Middle frontal gyrus (tissue), 1 donor: Measurements from ENCODE around the gene FAM13A.
A peak's percentile ranks its signal among the peaks of the same experiment; 100 is the strongest.

Source experiments
- DNase-seq: peaks from one replicate; pipeline ENCODE4 v3.0.0-alpha.2; 2015; ENCODE audit warnings: low spot score; ENCODE audit errors: extremely low spot score

Gene FAM13A

DNA sequence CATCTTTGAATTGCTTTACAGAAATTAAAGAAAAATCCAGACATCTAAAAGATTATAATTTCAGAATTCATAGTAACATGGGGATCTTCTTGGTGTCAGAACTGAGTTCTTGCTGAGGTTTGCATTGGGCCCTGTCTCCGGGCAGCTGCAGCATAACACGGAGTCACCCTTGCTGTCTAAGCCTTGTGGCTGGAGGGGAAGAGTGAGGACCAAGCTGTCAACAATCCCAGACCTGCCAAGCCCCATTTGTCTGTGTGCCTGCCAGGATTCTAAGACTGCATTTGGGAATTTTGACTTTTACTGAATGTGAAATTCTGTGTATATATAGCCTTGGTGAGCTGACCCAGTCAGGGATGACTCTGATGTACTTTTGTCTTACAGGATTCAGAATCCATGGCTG is 334.2 kb downstream of the FAM13A start:
- DNase-seq, result no peak

DNA sequence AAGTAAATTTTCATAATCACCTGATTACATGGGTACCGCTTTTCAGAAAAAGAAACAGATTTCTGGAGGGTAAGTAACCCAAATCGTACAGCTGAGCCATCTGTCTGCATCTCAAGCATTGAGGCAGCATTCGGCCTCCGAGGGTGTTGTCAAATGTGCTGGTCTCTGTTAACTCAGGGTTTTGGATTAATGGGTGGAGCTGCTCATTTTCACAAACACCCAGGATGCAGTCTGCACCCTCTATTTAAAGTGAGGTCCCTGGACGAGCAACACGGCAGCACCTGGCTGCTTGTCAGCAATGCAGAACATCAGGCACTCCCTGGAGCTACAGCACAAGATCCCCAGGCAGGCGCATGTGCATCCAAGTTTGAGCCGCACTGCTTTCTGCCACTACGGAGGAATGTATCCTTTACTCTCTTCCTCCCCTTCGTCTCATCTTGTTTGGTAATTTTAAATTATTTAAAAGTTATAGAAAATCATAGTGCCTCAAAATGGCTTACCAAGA is 334.7 kb downstream of the FAM13A start:
- no peak for DNase-seq

DNA sequence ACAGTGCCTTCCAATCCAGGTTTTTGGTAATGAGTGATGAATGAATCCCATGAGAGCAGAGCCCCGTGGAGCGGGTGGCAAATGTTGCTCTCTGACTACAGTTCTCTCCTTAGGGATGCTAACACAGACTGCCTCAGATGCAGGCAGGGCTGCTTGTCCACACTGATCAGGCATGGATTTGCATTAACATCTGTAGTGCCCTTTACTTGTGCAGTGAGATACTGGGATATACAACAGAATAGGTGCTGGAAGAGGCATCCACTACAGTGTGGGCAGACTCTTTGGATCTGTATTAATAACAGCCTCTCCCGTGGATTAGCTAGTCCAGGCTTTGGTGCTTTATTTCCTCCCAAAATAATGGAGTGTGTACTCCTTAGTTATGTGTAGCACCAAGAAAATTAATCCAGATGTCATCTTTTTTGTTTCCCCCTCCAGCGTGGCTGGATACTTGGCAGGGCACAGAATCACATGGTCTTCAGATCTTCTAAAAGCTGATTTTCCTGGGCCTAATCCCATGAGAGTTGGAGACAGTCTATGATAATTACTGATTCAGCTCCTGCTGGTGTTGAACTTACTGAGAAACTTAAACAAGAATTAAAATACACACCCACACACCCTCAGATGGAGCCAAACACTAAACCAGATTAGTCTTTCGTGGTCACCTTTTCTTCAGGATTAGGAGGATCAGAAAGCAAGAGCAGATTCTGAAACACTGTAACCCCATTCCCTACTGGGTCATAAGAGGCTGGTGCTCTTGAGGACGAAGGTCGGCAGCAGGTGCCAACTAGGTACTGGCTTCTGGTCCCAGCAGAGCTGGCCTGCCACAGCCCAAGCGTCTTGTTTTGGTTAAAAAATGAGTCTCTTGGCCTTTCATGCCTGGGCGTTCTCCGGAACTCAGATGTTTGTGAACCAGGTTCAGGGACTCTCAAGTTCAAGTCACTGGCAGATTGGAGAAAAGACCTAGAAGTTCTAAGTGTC is 336.2 kb downstream of the FAM13A start:
- no peak for DNase-seq

DNA sequence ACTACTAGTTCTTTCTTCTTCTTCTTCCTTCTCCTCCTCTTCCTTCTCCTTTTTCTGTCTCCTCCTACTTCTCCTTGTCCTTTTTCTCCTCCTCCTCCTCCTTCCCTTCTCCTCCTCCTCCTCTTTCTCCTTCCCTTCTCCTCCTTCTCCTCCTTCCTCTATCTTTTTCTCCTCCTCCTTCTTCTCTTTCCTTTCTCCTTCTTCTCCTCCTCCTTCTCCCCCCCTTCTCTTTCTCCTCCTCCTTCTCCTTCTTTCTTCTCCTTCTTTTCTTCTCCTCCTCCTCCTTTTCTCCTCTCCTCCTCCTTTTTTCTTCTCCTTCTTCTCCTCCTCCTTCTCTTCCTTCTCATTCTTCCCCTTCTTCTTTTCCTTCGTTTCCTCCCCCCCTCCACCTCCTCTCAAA is 337.6 kb downstream of the FAM13A start:
- DNase-seq, result no peak

DNA sequence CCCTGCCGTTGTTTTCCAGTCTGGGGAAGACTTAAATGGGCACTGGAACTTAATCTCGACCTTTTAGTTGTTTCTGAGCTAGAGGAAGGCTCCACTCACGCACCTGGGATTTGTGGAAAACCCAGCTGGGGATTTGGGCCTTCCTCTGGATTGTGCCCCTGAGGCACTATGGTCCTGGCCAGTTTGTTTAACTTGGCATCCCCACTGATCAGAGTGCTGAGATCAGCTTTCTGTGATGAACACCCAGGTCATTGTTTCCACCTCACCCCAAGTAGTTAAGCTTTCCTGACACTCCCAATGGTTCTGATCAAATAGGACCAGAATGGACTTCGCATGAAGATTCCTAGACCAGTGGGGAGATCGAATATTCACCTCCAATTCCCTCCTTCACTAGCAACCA is 338.9 kb downstream of the FAM13A start:
- DNase-seq, result no peak

DNA sequence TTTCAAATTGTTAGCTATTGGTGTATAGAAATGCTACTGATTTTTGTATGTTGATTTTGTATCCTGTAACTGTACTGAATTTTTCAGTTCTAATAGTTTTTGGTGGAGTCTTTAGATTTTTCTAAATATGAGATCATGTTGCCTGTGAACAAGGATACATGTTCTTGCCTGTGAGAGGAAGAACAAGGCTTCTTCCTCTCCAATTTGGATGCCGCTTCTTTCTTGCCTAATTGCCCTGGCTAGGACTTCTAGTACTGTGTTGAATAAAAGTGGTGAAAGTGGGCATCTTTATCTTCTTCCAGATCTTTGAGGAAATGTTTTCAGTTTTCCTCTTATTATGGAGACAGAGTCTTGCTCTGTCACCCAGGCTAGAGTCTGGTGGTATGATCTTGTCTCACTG is 343.2 kb downstream of the FAM13A start:
- DNase-seq, result no peak

DNA sequence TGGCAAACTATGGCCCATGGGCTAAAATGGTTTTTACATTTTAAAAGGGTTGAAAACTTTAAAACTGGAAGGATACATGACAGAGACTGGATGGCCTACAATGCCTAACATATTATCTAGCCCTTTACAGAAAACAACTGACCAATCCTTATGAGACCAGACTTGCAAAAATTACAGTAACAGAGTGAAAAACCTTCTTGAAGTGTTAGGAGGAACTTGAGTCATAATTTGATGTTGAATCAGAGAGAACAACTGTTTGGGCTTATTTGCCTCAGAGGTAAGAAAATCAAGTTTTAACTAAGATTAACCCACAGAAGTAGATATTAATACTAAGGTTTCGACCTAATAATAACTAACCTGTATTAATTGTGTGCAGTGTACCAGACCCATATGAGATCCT is 347.0 kb downstream of the FAM13A start:
- DNase-seq, result no peak

DNA sequence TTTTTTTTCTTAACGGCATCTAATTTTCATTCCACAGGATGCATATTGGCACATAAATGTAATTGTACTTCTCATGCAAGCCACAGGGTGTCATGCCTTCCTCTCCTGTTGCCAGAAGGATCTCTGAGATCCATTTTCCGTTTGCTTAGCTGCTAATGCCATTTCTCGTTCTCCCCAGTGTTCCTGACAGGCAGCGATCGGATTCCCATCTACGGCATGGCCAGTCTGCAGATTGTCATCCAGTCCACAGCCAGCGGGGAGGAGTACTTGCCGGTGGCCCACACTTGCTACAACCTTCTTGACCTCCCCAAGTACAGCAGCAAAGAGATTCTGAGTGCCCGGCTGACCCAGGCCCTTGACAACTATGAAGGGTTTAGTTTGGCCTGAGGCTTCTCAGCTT is 350.4 kb downstream of the FAM13A start:
- DNase-seq, result peak; percentile 39

DNA sequence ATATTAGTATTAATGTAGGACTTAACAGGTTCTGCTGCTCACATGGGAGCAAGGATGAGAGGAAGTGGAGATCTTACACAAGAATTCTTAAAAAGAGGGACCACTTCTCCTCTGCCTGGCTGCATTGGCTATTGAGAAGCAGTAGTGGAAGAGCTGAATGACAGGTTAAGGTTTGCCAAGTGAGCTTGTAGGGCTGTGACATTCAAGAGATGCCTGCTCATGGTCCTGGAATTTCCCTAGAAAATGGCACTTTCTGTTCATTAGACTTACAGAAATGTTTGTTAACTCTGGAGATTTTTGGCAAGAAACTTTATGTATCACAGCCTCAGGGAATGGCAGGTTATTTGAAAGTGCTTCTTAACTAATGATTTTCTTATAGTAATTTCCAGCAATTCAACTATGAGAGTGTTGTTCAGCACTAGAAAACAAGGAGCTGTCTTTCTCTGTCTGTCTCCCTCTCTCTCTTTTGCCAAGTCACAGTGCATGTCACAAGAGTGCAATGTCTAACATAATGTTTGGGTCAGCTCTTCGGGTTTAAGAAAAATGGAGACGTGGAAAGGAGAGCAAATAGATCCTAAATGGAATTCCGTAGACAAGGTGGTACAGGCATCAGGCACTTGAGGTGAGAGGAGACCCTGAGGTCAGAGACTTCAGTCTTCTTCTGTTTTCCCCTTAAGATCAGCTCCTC is 351.0 kb downstream of the FAM13A start:
- no peak for DNase-seq

DNA sequence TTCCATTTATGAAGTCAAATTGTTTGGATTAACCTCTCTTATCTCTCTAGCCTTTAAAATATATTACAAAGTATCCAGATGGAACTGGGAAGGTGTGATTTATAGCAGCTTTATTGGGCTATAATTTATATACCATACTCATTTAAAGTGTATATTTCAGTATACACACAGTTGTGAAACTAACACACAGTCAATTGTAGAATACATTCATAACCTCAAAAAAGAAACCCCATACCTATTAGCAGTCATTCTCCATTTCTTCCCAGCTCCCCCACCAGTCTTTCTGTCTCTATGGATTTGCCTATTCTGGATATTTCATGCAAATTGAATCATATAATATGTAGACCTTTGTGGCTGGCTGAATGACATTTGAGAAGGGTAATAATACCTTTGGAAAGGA is 351.8 kb downstream of the FAM13A start:
- no peak for DNase-seq

DNA sequence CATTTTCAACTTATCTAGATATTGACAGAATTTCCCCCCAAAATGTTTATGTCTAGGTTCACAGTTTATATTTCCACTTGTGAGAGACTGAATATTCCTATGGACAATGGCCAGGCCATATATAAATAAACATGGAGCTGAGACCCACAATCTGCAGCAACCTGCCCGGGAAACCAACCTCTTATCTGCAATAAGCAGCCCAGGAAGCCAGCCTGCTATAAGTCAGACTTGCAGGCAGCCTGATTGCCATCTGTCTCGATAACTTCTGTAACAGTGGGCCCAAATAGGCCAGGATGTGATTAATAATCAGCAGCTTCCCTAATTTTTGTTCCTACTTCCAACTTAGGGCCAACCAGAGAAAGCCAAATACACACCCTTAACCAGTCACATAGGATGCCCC is 354.2 kb downstream of the FAM13A start:
- DNase-seq, result no peak

DNA sequence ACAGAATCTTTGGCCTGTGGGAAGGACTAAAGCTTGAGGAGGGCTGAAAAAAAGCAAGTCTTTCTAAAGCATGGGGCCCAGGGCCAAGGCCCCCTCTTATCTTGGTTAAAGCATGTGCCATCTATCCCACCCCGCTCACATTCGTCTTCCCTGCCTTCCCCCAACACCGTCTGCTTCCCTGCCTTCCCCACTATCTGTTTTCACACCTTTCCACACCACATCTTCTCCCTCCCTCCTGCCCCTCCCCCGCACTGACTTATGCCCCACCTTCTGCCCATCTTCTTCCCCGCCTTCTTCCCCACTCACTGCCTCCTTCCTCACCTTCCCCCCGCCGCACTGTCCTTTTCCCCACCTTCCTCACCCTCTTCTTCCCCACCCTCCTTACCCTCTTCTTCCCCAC is 358.5 kb downstream of the FAM13A start:
- no peak for DNase-seq

DNA sequence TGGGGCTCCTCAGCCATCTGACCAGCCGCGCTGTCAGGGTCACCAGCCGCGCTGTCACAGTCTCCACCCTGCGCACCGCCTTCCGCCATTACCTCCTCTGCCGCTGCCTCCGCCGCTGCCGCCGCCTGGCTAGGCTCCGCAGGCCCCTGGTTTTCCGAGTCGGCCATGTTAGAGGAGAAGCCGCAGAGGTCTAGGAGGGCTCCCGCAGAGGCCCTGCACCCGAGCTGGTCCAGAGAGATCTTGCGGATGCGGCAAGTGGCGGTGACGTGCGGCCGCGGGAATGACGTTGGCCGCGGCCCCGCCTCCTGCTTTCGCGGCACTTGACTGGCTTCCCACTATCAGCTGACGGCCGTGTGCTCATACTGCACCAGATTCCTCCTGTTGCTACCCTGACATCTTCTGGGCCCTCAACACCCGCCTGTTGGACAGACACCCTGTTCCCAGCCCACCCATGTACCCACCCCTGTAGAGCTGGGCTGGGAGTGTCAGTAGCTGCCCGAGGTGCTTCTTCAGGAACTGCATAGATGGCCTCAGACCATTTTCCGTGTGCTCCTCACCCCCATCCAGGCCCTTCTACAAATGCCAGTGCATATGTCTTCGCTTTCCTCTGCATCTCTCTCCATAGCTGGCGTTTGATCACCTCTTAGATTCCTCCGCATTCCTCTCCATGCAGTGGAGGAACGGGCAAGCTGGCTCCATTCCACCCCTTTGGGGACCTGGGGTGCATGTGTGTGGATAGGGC is 359.2 kb downstream of the FAM13A start, which contains the start of gene NAP1L5:
Gene NAP1L5 (minus strand): TSS at position 242 of the 742 bp plus-strand sequence. CDS start 75 bp downstream, at position 167.
- no peak for DNase-seq

DNA sequence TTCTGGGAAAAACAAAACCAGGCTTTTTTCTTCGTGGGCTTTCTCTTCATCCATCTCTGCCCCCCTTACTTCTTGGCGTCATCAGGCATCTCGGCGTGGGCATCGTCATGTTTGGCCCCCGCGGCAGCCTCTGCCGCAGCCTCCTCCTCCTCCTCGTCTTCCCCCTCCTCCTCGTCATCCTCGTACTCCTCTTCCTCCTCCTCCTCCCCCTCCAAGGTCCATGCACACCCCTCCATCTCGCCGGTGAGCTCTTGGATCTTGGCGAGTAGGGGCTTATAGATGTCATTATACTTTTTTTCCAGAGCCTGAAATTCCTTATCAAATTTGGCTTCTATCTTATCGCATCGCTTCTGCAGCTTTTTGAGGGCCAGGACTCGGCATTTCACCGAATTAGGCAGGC is 359.8 kb downstream of the FAM13A start:
- no peak for DNase-seq

DNA sequence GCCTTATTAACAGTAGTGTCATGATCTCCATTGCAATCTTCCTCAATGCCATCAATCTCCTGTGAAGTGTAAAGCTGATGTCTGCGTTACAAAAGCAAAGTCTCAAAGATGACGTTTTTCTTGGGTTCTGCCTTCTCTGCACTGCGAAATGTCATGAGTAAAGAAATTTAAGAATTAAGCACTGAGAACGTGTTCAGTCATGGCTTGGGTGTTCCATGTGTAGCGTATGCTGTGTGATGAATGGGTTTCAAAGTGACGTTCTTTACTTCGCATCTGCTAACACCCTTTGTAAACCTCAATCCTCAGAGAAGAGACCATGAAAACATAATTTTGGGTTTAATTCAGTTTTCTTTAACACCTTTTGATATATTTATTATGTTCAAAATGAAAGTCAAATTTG is 360.4 kb downstream of the FAM13A start:
- no peak for DNase-seq

DNA sequence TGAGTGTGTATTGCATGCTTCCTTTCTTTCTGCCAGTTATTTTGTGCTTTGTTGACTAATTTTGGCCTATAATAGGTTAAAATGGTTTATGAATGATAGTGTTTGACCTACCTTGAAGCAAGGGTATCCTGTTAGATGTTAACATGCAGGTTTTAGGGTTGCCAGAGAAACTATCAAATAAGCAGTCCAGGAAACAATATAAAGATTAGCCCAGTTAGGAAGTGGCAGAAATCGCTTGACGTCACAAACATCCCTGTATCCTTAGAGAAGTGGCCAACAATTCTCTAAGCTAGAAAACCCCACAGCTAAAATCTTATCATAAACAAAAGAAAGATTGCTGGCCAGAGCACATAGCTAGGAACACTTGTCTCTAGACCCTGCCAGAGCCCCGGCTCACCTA is 363.2 kb downstream of the FAM13A start:
- no peak for DNase-seq

DNA sequence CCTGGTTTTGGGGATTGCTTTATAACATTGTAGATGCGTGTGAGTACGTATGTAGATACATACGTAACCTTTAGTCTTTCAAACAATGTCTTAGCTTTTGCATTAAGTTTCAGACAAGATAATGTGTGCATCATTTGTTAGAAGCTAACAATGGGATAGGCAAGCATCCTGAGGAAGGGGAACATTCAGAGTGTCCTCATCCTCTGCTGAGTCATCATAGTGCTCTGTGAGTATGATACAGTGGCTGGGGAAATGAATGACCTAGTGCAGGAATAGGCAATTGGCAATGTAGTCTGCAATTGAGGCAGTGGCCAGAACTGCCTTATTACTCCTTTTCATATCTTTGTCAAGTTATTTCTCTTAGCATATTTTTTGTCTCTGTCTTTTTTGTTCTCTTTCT is 366.6 kb downstream of the FAM13A start:
- DNase-seq, result no peak

DNA sequence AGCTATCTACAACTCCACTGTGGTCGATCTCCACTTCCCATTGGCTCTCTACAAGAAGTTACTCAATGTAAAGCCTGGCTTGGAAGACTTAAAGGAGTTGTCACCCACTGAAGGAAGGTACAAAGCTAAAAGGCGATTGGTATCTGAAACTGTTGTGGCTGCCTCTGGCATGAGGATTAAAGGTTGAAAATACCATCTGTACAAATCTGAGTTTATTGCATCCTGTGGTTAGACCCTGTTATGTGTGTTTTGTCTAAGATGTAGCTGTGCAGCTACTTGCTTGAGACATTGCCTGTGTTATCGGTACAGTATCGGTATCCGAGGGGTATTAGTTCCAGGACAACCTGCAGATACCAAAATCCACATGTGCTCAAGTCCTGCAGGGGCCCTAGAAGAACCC is 375.8 kb downstream of the FAM13A start:
- DNase-seq, result no peak
